ENCODE data around the gene ERVMER34-1.
A peak's percentile ranks its signal among the peaks of the same experiment; 100 is the strongest.

The ERVMER34-1 gene

GRCh38 chr4:52728691-52729240 lies 22.5 kb downstream of the ERVMER34-1 start:
- 0 out of 2 replicates have a peak overlapping the region, but pooled peaks have one; percentile 35 for H2AFZ ChIP-seq (ENCODE audit: low read length)
- no peak overlapping the region for H3K4me3 ChIP-seq (ENCODE audit: low read length, poor library complexity, severe bottlenecking)
- no peaks in the 10 kb centered on the region for H3K36me3 ChIP-seq (ENCODE audit: insufficient read depth, low read length)
- H4K20me1 ChIP-seq (ENCODE audit: insufficient read depth, low read length, poor library complexity, severe bottlenecking): no peaks in the 10 kb centered on the region
- H3K9me2 ChIP-seq (replicated peaks; ENCODE audit: low read depth, low read length): no peaks in the 10 kb centered on the region
- peak overlapping the region; percentile 40 for H3K4me2 ChIP-seq (ENCODE audit: low read depth, low read length, poor library complexity, severe bottlenecking)
- no peak overlapping the region for H3K9ac ChIP-seq (ENCODE audit: low read depth, low read length, poor library complexity, severe bottlenecking)
- no peaks in the 10 kb centered on the region for H3K27me3 ChIP-seq (ENCODE audit: insufficient read depth, low read length, poor library complexity, severe bottlenecking)
- H3K4me1 ChIP-seq (ENCODE audit: insufficient read depth, low read length, poor library complexity, severe bottlenecking): peaks cover 17% of the 10 kb centered on the region
- TF ChIP-seq EZH2phosphoT487 (IDR thresholded peaks at IDR 0.05; ENCODE audit: borderline replicate concordance): no peak
- no peak for TF ChIP-seq CTCF (conservative IDR thresholded peaks at IDR 0.05; ENCODE audit: low read length)
- no peaks in the 10 kb centered on the region for H3K9me3 ChIP-seq (ENCODE audit: insufficient read depth, low read depth, low read length)
- H3K79me2 ChIP-seq (ENCODE audit: insufficient read depth, low read length): no peaks in the 10 kb centered on the region
- peaks cover 7% of the 10 kb centered on the region; the same call in 1 of the 2 replicates for H3F3A ChIP-seq (ENCODE audit: low read depth)

- Histone ChIP-seq H3K9ac (ENCODE audit: low read depth, low read length, poor library complexity, severe bottlenecking) (no peak overlapping the region), H3K4me3 (ENCODE audit: low read length, poor library complexity, severe bottlenecking) (no peak overlapping the region), H3F3A (ENCODE audit: low read depth) (peaks cover 7% of the 10 kb centered on the region; the same call in 1 of the 2 replicates), H3K4me1 (ENCODE audit: insufficient read depth, low read length, poor library complexity, severe bottlenecking) (peaks cover 17% of the 10 kb centered on the region), H3K36me3 (ENCODE audit: insufficient read depth, low read length) (no peaks in the 10 kb centered on the region), H3K9me2 (replicated peaks; ENCODE audit: low read depth, low read length) (no peaks in the 10 kb centered on the region), H4K20me1 (ENCODE audit: insufficient read depth, low read length, poor library complexity, severe bottlenecking) (no peaks in the 10 kb centered on the region), H3K4me2 (ENCODE audit: low read depth, low read length, poor library complexity, severe bottlenecking) (no peak overlapping the region), H2AFZ (ENCODE audit: low read length) (no peak overlapping the region), H3K27me3 (ENCODE audit: insufficient read depth, low read length, poor library complexity, severe bottlenecking) (no peaks in the 10 kb centered on the region), H3K9me3 (ENCODE audit: insufficient read depth, low read depth, low read length) (no peaks in the 10 kb centered on the region), H3K79me2 (ENCODE audit: insufficient read depth, low read length) (no peaks in the 10 kb centered on the region)
- TF ChIP-seq CTCF (conservative IDR thresholded peaks at IDR 0.05; ENCODE audit: low read length) (no peak), EZH2phosphoT487 (IDR thresholded peaks at IDR 0.05; ENCODE audit: borderline replicate concordance) (no peak)
Measured at GRCh38 chr4:52726826-52727580, 24.2 kb downstream of the ERVMER34-1 start.

GRCh38 chr4:52721968-52722815 lies 29.0 kb downstream of the ERVMER34-1 start:
- peak overlapping the region; percentile 79 for H3K4me3 ChIP-seq (ENCODE audit: low read length, poor library complexity, severe bottlenecking)
- peak overlapping the region; percentile 77 for H3K4me2 ChIP-seq (ENCODE audit: low read depth, low read length, poor library complexity, severe bottlenecking)
- H3K4me1 ChIP-seq (ENCODE audit: insufficient read depth, low read length, poor library complexity, severe bottlenecking): no peaks in the 10 kb centered on the region
- peaks cover 4% of the 10 kb centered on the region for H3F3A ChIP-seq (ENCODE audit: low read depth)
- H3K9me2 ChIP-seq (replicated peaks; ENCODE audit: low read depth, low read length): no peaks in the 10 kb centered on the region
- peaks cover 14% of the 10 kb centered on the region; the same call in 1 of the 2 replicates for H3K36me3 ChIP-seq (ENCODE audit: insufficient read depth, low read length)
- no peaks in the 10 kb centered on the region for H3K9me3 ChIP-seq (ENCODE audit: insufficient read depth, low read depth, low read length)
- H3K9ac ChIP-seq (ENCODE audit: low read depth, low read length, poor library complexity, severe bottlenecking): peak overlapping the region; percentile 78
- no peaks in the 10 kb centered on the region for H3K79me2 ChIP-seq (ENCODE audit: insufficient read depth, low read length)
- H3K27me3 ChIP-seq (ENCODE audit: insufficient read depth, low read length, poor library complexity, severe bottlenecking): no peaks in the 10 kb centered on the region
- no peak for TF ChIP-seq CTCF (conservative IDR thresholded peaks at IDR 0.05; ENCODE audit: low read length)
- TF ChIP-seq EZH2phosphoT487 (IDR thresholded peaks at IDR 0.05; ENCODE audit: borderline replicate concordance): no peak
- peak overlapping the region; percentile 83 for H2AFZ ChIP-seq (ENCODE audit: low read length)
- H4K20me1 ChIP-seq (ENCODE audit: insufficient read depth, low read length, poor library complexity, severe bottlenecking): no peaks in the 10 kb centered on the region
